Upper lobe of right lung (tissue), 1 donor: Measurements from ENCODE around the gene PLEKHA6. TPM values are rescaled to one million over a fixed set of nuclear protein-coding genes. Genes with fewer than 3 reads are reported as not detected.

Experiments used
- ATAC-seq: fragments of 200-7000 bp; cut with Tn5 transposase; one replicate; pipeline ENCODE4 v1.9.1; 2020; ENCODE audit warnings: mild to moderate bottlenecking, moderate library complexity
- DNase-seq: peaks from one replicate; pipeline ENCODE4 v3.0.0-alpha.2; 2020
- H3K27ac ChIP-seq: fragments of 200-600 bp; one replicate; pipeline ENCODE4 v1.8.0; 2022
- H3K27me3 ChIP-seq: fragments of 200-600 bp; one replicate; pipeline ENCODE4 v1.8.0; 2022; ENCODE audit warnings: mild to moderate bottlenecking
- H3K36me3 ChIP-seq: fragments of 200-600 bp; one replicate; pipeline ENCODE4 v1.8.0; 2022
- H3K4me1 ChIP-seq: fragments of 200-600 bp; one replicate; pipeline ENCODE4 v1.8.0; 2022
- H3K4me3 ChIP-seq: fragments of 200-600 bp; one replicate; pipeline ENCODE4 v1.8.0; 2022; ENCODE audit warnings: mild to moderate bottlenecking
- H3K9me3 ChIP-seq: fragments of 200-600 bp; one replicate; pipeline ENCODE4 v1.8.0; 2022
- intact Hi-C: fragments of 100-400 bp; cut with DNase I; formaldehyde crosslinking; loops from one replicate; pipeline ENCODE4 v1.11.0; 2022
- total RNA-seq: library from RNA; stranded (reverse); fragmentation: NEBNext Ultra II Directional; extraction: Animal tissue kit (Norgen Biotek cat#: 25700); gene quantifications from one replicate; pipeline ENCODE4 v1.2.1, GENCODE V29; 2021
- TF ChIP-seq, protein P1 (sequence below): fragments of 200-600 bp; IDR thresholded peaks from one replicate; pipeline ENCODE4 v1.8.0; 2022; ENCODE audit warnings: antibody characterized with exemption
- donor health status: DM: no; HTN: yes; CAD: no; lungs with severe emphysema.

The PLEKHA6 gene
- total RNA-seq, 1 donor from 2014 or later, result 7.1 TPM

DNA sequence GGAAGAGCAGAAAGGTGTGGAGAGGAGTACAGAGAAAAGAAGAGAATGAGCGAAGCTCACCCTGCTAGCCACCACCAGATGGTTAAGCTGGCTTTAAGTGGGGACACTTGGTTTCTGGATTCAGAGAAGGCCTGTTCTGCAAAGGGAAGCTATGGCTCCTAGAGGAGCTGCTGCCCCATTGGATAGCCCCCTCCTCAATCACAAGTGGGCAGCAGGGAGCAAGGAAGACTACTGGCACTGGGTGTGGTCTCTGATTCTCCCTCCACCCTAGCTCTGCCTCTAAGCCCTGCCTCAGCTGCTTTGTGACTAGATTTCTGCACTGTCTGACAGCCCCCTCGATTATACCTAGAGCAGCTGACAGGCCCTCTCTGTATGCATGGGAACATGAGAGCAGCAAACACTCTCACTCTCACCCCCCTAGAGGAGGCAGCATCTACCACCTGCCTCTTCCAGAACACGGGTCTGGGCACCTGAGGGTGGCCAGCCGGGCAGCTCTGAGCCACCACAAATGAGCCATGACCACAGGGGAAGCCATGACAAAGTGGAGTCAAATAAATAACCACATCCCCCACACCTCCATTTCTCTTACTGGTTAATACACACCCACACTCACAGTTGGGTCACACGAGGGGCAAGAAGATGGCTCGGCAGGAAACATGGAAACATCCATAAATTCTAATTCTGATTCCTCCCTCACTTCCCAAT, 13.6 kb downstream of the PLEKHA6 start:
- H3K9me3 ChIP-seq, result no peaks in the 10 kb centered on the region
- no peaks in the 10 kb centered on the region for H3K36me3 ChIP-seq
- DNase-seq (no peak), ATAC-seq (no peak)
- no peaks in the 10 kb centered on the region for H3K27me3 ChIP-seq
- no peak overlapping the region for H3K4me3 ChIP-seq
- TF ChIP-seq, protein P1, sequence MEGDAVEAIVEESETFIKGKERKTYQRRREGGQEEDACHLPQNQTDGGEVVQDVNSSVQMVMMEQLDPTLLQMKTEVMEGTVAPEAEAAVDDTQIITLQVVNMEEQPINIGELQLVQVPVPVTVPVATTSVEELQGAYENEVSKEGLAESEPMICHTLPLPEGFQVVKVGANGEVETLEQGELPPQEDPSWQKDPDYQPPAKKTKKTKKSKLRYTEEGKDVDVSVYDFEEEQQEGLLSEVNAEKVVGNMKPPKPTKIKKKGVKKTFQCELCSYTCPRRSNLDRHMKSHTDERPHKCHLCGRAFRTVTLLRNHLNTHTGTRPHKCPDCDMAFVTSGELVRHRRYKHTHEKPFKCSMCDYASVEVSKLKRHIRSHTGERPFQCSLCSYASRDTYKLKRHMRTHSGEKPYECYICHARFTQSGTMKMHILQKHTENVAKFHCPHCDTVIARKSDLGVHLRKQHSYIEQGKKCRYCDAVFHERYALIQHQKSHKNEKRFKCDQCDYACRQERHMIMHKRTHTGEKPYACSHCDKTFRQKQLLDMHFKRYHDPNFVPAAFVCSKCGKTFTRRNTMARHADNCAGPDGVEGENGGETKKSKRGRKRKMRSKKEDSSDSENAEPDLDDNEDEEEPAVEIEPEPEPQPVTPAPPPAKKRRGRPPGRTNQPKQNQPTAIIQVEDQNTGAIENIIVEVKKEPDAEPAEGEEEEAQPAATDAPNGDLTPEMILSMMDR, result no peak
- no peak overlapping the region for H3K27ac ChIP-seq
- H3K4me1 ChIP-seq, result no peaks in the 10 kb centered on the region
- intact Hi-C loops, result no loop called here

DNA sequence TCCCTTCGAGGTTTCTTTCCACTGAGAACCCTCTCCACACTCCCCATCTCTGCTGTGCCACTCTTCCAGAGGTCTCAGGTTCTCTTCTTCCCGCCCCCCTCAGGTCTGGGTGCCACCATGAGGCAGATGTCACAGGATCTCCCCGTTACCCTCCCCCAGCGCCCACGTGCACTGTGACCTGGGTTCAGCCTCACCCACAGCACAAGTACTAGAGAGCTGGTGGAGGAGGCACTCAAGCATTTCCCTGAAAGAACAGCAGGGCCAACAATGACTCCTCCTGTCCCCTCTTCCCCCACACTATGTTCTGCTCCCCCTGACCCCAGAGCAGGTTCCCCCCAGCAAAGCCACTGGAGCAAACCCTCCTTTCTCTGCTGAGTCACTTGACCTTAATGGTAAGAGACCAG, 14.3 kb downstream of the PLEKHA6 start:
- H3K27ac ChIP-seq, result no peak overlapping the region
- no peaks in the 10 kb centered on the region for H3K27me3 ChIP-seq
- no peaks in the 10 kb centered on the region for H3K36me3 ChIP-seq
- no peak overlapping the region for H3K4me3 ChIP-seq
- intact Hi-C loops, result no loop called here
- ATAC-seq (peak; percentile 23), DNase-seq (no peak)
- no peaks in the 10 kb centered on the region for H3K9me3 ChIP-seq
- H3K4me1 ChIP-seq, result no peaks in the 10 kb centered on the region
- TF ChIP-seq, protein P1, result no peak

DNA sequence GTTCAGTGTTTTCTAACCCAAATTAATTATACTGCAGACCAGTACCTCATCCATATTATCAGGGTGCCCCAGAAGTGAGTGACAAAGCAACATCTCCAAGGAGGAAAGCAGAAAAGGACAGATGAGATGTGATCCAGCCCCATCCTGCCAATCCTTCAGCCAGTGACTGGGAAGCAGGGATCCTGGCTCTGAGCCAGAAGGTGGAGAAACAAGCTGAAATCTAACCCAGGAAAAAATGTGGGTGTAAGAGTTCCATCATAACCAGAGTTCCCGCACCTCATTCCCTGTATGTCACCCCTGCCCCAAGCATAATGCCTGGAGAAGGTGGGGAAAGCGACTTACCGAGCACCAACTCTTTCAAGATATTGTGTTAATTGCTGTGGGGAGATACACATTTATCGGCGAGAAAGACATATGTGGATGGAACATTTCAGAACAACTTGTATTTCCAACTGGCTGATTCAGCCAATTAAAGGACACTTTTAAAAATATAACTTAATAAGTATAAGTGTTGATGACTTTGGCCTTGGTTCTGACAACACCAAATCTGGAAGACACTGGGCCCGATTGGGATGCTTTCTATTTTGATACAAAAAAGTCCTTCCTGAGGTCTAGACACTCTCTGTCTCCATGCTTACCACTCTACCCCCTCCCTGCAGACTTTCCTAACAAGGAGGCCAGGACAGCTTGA, 14.9 kb downstream of the PLEKHA6 start:
- no peaks in the 10 kb centered on the region for H3K36me3 ChIP-seq
- no peaks in the 10 kb centered on the region for H3K9me3 ChIP-seq
- no peak overlapping the region for H3K4me3 ChIP-seq
- intact Hi-C loops, result no loop called here
- H3K27ac ChIP-seq, result no peak overlapping the region
- ATAC-seq, result no peak
- TF ChIP-seq, protein P1, result no peak
- no peaks in the 10 kb centered on the region for H3K27me3 ChIP-seq
- DNase-seq, result no peak
- H3K4me1 ChIP-seq, result no peaks in the 10 kb centered on the region

DNA sequence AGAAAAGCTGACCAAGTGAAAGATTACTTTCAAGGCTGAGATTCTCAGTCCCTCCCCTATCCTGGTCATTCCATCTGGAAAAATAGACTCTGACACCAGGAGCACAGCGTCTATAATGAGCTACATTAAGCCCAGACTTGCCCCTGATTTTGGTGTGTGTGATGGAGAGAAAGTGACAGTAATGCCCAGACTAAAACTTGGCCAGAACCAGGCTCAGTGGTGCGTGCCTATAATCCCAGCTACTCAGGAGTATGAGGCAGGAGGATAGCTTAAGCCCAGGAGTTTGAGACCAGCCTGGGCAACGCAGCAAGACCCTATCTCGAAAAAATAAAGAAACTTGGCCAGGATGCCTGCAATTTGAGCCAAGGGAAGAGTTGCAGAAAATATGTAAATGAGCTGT, 15.9 kb downstream of the PLEKHA6 start:
- intact Hi-C loops, result no loop called here
- ATAC-seq (no peak), DNase-seq (no peak)
- Histone ChIP-seq H3K27me3 (no peaks in the 10 kb centered on the region), H3K36me3 (no peaks in the 10 kb centered on the region), H3K9me3 (no peaks in the 10 kb centered on the region), H3K27ac (no peak overlapping the region), H3K4me3 (no peak overlapping the region), H3K4me1 (no peaks in the 10 kb centered on the region)
- TF ChIP-seq, protein P1, result no peak

DNA sequence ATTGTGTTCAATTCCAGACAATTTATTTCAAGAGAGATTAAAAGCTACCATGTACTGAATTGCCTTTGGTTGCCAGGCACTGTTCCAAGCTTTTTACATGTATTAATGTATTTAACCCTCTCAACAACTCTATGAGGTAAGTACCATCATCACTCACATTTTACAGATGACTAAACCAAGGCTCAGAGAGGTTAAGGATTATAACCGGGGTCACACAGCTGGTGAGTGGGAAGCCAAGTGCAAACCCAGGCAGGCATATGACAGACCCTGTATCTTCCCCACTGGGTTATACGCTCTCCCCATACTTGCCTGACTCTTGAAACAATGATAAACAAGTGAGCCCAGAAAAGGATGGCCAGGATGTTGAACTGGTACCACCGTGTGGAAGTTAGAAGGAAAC, 16.5 kb downstream of the PLEKHA6 start:
- DNase-seq (no peak), ATAC-seq (no peak)
- Histone ChIP-seq H3K36me3 (no peaks in the 10 kb centered on the region), H3K9me3 (no peaks in the 10 kb centered on the region), H3K4me3 (no peak overlapping the region), H3K27ac (no peak overlapping the region), H3K4me1 (no peaks in the 10 kb centered on the region), H3K27me3 (no peaks in the 10 kb centered on the region)
- intact Hi-C loops, result no loop called here
- TF ChIP-seq, protein P1, result no peak
